ENCODE measurements around the gene AGAP1.

GRCh38 chr2:236163471-236164200 is 669.8 kb downstream of the AGAP1 start:
- no peak for TF ChIP-seq POLR2A (IDR thresholded peaks at IDR 0.05)
- TF ChIP-seq POLR2AphosphoS5 (IDR thresholded peaks at IDR 0.05), result no peak
- TF ChIP-seq, protein P1, sequence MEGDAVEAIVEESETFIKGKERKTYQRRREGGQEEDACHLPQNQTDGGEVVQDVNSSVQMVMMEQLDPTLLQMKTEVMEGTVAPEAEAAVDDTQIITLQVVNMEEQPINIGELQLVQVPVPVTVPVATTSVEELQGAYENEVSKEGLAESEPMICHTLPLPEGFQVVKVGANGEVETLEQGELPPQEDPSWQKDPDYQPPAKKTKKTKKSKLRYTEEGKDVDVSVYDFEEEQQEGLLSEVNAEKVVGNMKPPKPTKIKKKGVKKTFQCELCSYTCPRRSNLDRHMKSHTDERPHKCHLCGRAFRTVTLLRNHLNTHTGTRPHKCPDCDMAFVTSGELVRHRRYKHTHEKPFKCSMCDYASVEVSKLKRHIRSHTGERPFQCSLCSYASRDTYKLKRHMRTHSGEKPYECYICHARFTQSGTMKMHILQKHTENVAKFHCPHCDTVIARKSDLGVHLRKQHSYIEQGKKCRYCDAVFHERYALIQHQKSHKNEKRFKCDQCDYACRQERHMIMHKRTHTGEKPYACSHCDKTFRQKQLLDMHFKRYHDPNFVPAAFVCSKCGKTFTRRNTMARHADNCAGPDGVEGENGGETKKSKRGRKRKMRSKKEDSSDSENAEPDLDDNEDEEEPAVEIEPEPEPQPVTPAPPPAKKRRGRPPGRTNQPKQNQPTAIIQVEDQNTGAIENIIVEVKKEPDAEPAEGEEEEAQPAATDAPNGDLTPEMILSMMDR (IDR thresholded peaks at IDR 0.05 in 8 of 11, conservative IDR thresholded peaks at IDR 0.05 in 3 of 11), result no peak

Measured in spleen (tissue), 7 donors.